A549 (cell line): ENCODE results near the gene IRX2. TPM values are rescaled to one million over a fixed set of nuclear protein-coding genes. Genes with fewer than 3 reads are reported as not detected.

Experiments
- ATAC-seq, 2 experiments: fragments of 200-7000 bp in 1 of 2; fragments of >200 bp in 1 of 2; cut with Nextera tagmentation in 1 of 2; cut with Tn5 transposase in 1 of 2; 3 replicates each; pipeline versions ENCODE4 v1.8.0 to v1.9.1; 2018 to 2020; ENCODE audit warnings: mild to moderate bottlenecking in 1 of 2, moderate library complexity in 1 of 2
- CTCF ChIA-PET: fragments of 300-600 bp; sonication (Branson Sonifier 250); formaldehyde crosslinking; extraction: SDS; loops from one replicate; lab custom pipeline; 2021; ENCODE audit warnings: antibody characterized with exemption, inconsistent platforms; lab: Yijun Ruan, JAX
- POLR2A ChIA-PET: fragments of 350-600 bp; formaldehyde crosslinking; extraction: SDS; loops from one replicate; lab custom pipeline; 2021; ENCODE audit warnings: antibody characterized with exemption, inconsistent platforms; lab: Yijun Ruan, JAX
- DNase-seq, 2 experiments: peaks; one replicate each; pipeline versions ENCODE4 v3.0.0 to v3.0.0-alpha.2; 2011 to 2016; ENCODE audit warnings: low read depth in 1 of 2, low spot score in 1 of 2
- FAIRE-seq: peaks from 2 replicates; lab custom pipeline; 2011; peaks lifted over from hg19 to GRCh38; lab: Jason Lieb, UNC
- H3K27ac ChIP-seq, 2 experiments: fragments of >200 bp; sonication (Bioruptor Twin); formaldehyde crosslinking; 3 replicates each; pipeline ENCODE4 v1.5.1; 2016 to 2017
- H3K4me1 ChIP-seq: fragments of >200 bp; sonication (Bioruptor Twin); formaldehyde crosslinking; 3 replicates; pipeline ENCODE4 v1.6.1; 2016
- H3K4me2 ChIP-seq: fragments of >200 bp; sonication (Bioruptor Twin); formaldehyde crosslinking; 3 replicates; pipeline ENCODE4 v1.6.1; 2016
- H3K4me3 ChIP-seq: fragments of >200 bp; sonication (Bioruptor Twin); formaldehyde crosslinking; 3 replicates; pipeline ENCODE4 v1.5.1; 2016
- H3K9me3 ChIP-seq: fragments of >200 bp; sonication (Bioruptor Twin); formaldehyde crosslinking; 3 replicates; pipeline ENCODE4 v1.6.1; 2016
- CBX2 ChIP-seq: fragments of 200-600 bp; sonication (generic); IDR thresholded peaks from 2 replicates; pipeline ENCODE4 v1.6.1; 2016; ENCODE audit warnings: low read depth, mild to moderate bottlenecking, borderline replicate concordance
- EHF ChIP-seq: fragments of 250-450 bp; sonication (Bioruptor Pico); IDR thresholded peaks from 2 replicates; pipeline ENCODE4 v1.5.0; 2020; ENCODE audit warnings: mild to moderate bottlenecking
- EHMT2 ChIP-seq: fragments of 200-600 bp; sonication (generic); IDR thresholded peaks from 2 replicates; pipeline ENCODE4 v1.6.1; 2016; ENCODE audit warnings: antibody characterized with exemption, low read depth, mild to moderate bottlenecking, moderate library complexity
- FOXS1 ChIP-seq: fragments of 250-450 bp; sonication (Bioruptor Pico); IDR thresholded peaks from 2 replicates; pipeline ENCODE4 v1.5.0; 2020; ENCODE audit warnings: mild to moderate bottlenecking, moderate library complexity
- HDAC2 ChIP-seq: fragments of 200-600 bp; sonication (generic); IDR thresholded peaks from 2 replicates; pipeline ENCODE4 v1.6.1; 2016
- HEYL ChIP-seq: fragments of 250-450 bp; sonication (Bioruptor Pico); IDR thresholded peaks from 2 replicates; pipeline ENCODE4 v1.8.0; 2021; ENCODE audit warnings: mild to moderate bottlenecking, moderate library complexity
- HOXB13 ChIP-seq: fragments of 250-450 bp; sonication (Bioruptor Pico); IDR thresholded peaks from 2 replicates; pipeline ENCODE4 v1.5.0; 2020; ENCODE audit warnings: low read depth, mild to moderate bottlenecking, moderate library complexity
- HOXB5 ChIP-seq: fragments of 250-450 bp; sonication (Bioruptor Pico); IDR thresholded peaks from 2 replicates; pipeline ENCODE4 v1.5.0; 2020; ENCODE audit warnings: mild to moderate bottlenecking, moderate library complexity
- JUNB ChIP-seq: fragments of >200 bp; sonication (Bioruptor Twin); formaldehyde crosslinking; IDR thresholded peaks from 2 replicates; pipeline ENCODE4 v1.6.1; 2016
- MAZ ChIP-seq: fragments of 150-350 bp; IDR thresholded peaks from 2 replicates; pipeline ENCODE4 v1.6.1; 2014; ENCODE audit warnings: antibody characterized with exemption, low read depth, low read length, borderline replicate concordance
- MYC ChIP-seq: IDR thresholded peaks from 2 replicates; pipeline ENCODE4 v1.6.1; 2012; ENCODE audit warnings: mild to moderate bottlenecking, inconsistent platforms, low read length, improper control_type of control experiment, borderline replicate concordance
- NFE2L2 ChIP-seq: fragments of 150-350 bp; conservative IDR thresholded peaks from 2 replicates; pipeline ENCODE4 v1.6.1; 2014; ENCODE audit warnings: low read length
- NR3C1 ChIP-seq: fragments of >200 bp; sonication (Bioruptor Twin); formaldehyde crosslinking; IDR thresholded peaks from 3 replicates; pipeline ENCODE4 v1.6.1; 2017
- PHF8 ChIP-seq: fragments of 200-600 bp; sonication (generic); IDR thresholded peaks from 2 replicates; pipeline ENCODE4 v1.6.1; 2016; ENCODE audit warnings: low read depth, mild to moderate bottlenecking, antibody characterized with exemption, moderate library complexity, borderline replicate concordance
- POLR2A ChIP-seq: IDR thresholded peaks from 2 replicates; pipeline ENCODE4 v1.6.1; 2012; ENCODE audit warnings: mild to moderate bottlenecking, low read length
- RCOR1 ChIP-seq: fragments of 150-350 bp; IDR thresholded peaks from 2 replicates; pipeline ENCODE4 v1.6.1; 2014; ENCODE audit warnings: antibody characterized with exemption, low read length, low read depth
- REST ChIP-seq: fragments of 200-600 bp; sonication (generic); IDR thresholded peaks from 2 replicates; pipeline ENCODE4 v1.6.1; 2016; ENCODE audit warnings: antibody characterized with exemption, mild to moderate bottlenecking, moderate library complexity
- SREBF2 ChIP-seq: fragments of 450-650 bp; IDR thresholded peaks from 2 replicates; pipeline ENCODE4 v1.6.1; 2014; ENCODE audit warnings: mild to moderate bottlenecking, moderate library complexity
- TP53 ChIP-seq: fragments of 250-450 bp; sonication (Bioruptor Pico); IDR thresholded peaks from 2 replicates; pipeline ENCODE4 v1.5.0; 2021; ENCODE audit warnings: mild to moderate bottlenecking, moderate library complexity
- ZFP36 ChIP-seq: fragments of 450-650 bp; IDR thresholded peaks from 2 replicates; pipeline ENCODE4 v1.6.1; 2014; ENCODE audit warnings: borderline replicate concordance; ENCODE audit not compliant: partially characterized antibody
- ZNF302 ChIP-seq: fragments of 250-450 bp; sonication (Bioruptor Pico); IDR thresholded peaks from 2 replicates; pipeline ENCODE4 v1.9.0; 2021; ENCODE audit warnings: inconsistent platforms, mild to moderate bottlenecking, moderate library complexity
- WGBS: methylation state at CpG from one replicate; pipeline ENCODE4 v1.1.6; 2017; ENCODE audit errors: missing lambda C conversion rate; 5-methylcytosine and 5-hydroxymethylcytosine counted together
- polyA plus RNA-seq, 4 experiments: library from polyadenylated mRNA; depleted of rRNA in 3 of 4; stranded (reverse); fragments of >200 nt; fragmentation: RNase III in 1 of 4; extraction: RNeasy Plus Mini Kit Qiagen cat#74134 plus additional on column Dnase treatment in 1 of 4; gene quantifications; 2 replicates in 3 of 4; 3 replicates in 1 of 4; pipeline ENCODE4 v1.2.3, GENCODE V29; 2011 to 2017
- TF ChIP-seq, protein P1 (sequence below): fragments of 450-650 bp; IDR thresholded peaks from 2 replicates; pipeline ENCODE4 v1.6.1; 2014; ENCODE audit warnings: antibody characterized with exemption
- TF ChIP-seq, protein P2 (sequence below): fragments of >200 bp; sonication (Bioruptor Twin); formaldehyde crosslinking; IDR thresholded peaks from 2 replicates; pipeline ENCODE4 v1.6.1; 2016

IRX2 gene
- polyA plus RNA-seq, 2 of the 4 experiments (the other 2 are of a cell fraction) = 0.30 to 0.67 TPM

DNA sequence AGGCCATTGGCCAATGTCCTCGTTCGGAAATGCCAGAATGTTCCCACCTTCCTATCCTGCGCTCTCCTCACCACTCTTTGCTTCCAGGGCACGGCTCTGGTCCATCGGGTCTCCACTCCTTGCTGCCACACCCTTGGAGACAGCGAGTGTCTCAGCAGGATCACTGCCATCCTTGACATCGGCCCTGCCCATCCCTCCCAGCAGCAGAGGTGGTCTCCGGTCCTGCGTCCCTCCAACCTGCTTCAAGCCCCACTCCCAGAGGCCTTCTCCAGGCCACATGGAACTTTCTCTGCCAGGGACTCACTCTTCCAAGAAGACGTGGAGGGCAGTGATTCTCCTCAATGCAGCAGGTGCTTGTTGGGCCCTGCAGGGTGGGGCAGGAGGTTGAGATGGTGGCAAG lies 42.7 kb downstream of the IRX2 start:
- Histone ChIP-seq H3K4me3 (no peak overlapping the region), H3K4me1 (no peaks in the 10 kb centered on the region), H3K27ac (no peak overlapping the region), H3K9me3 (no peaks in the 10 kb centered on the region), H3K4me2 (no peak overlapping the region)
- TF ChIP-seq PHF8 (no peak), ZFP36 (no peak), ZNF302 (CRISPR knock-in tag) (no peak), HEYL (CRISPR knock-in tag) (no peak), HOXB13 (CRISPR knock-in tag) (no peak), SREBF2 (no peak), NR3C1 (no peak)
- no peak for DNase-seq
- no peak for ATAC-seq
- no peak for FAIRE-seq
- WGBS = 26% methylated on average over 9 of the region's 10 CpGs
- POLR2A ChIA-PET = no interaction called here
- CTCF ChIA-PET = no interaction called here

DNA sequence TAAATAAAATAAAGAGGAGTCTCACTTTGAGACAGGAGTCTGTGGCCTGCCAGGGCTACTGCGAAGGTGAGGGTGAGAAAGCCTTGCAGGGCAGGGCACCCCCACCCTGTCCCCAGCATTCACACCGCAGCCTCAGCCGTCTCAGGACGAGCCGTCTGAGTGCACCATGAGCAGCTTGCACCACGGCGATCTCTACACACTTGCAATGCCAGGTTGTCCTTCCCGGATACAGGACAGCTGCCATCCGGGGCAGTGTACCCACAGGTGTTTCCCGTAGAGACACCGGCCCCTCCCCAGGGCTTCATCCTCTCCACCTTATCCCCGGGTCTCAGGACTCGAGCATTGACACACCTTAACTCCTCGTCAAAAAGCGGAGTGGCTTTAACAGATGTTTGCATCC lies 43.3 kb downstream of the IRX2 start:
- no peak for DNase-seq
- no peak for ATAC-seq
- Histone ChIP-seq H3K27ac (no peak overlapping the region), H3K9me3 (no peaks in the 10 kb centered on the region), H3K4me2 (no peak overlapping the region), H3K4me1 (no peaks in the 10 kb centered on the region)
- no peak for FAIRE-seq
- ChIA-PET POLR2A (no interaction called here), CTCF (no interaction called here)
- WGBS = 46% methylated on average over 15 of the region's 15 CpGs
- no peak for TF ChIP-seq EHMT2
- TF ChIP-seq NFE2L2 = no peak
- no peak for TF ChIP-seq FOXS1 (CRISPR knock-in tag)
- TF ChIP-seq ZNF302 (CRISPR knock-in tag) = no peak
- no peak for TF ChIP-seq MYC
- no peak for TF ChIP-seq RCOR1
- TF ChIP-seq MAZ = no peak
- TF ChIP-seq, all 56 proteins: peak for 0
- H3K4me3 ChIP-seq = no peak overlapping the region

DNA sequence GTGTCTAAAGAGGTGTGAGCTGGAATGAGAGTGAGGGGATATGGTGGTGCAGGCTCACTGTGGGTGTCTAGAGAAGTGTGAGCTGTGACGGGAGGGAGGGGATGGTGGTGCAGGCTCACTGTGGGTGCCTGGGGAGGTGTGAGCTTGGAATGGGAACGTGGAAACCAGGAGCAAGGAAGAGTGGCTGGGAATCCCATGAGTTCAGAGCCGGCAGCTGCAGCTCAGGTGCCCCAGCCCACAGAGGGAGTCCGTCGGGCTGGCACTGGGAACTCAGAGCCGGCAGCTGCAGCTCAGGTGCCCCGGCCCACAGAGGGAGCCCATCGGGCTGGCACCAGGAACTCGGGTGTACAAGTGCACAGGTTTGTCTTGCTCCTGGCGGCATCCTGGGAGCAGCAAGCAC lies 45.6 kb downstream of the IRX2 start:
- Histone ChIP-seq H3K4me3 (no peak overlapping the region), H3K4me1 (no peaks in the 10 kb centered on the region), H3K4me2 (no peak overlapping the region), H3K9me3 (no peaks in the 10 kb centered on the region), H3K27ac (no peak overlapping the region)
- POLR2A ChIA-PET = no interaction called here
- ATAC-seq = no peak
- DNase-seq = no peak
- WGBS = 11% methylated on average over 6 of the region's 10 CpGs
- CTCF ChIA-PET = no interaction called here
- no peak for FAIRE-seq
- TF ChIP-seq MYC (no peak), POLR2A (no peak), HOXB13 (CRISPR knock-in tag) (no peak), ZNF302 (CRISPR knock-in tag) (no peak)
- TF ChIP-seq, protein P1, sequence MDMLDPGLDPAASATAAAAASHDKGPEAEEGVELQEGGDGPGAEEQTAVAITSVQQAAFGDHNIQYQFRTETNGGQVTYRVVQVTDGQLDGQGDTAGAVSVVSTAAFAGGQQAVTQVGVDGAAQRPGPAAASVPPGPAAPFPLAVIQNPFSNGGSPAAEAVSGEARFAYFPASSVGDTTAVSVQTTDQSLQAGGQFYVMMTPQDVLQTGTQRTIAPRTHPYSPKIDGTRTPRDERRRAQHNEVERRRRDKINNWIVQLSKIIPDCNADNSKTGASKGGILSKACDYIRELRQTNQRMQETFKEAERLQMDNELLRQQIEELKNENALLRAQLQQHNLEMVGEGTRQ = no peak

- H3K4me1 ChIP-seq = no peaks in the 10 kb centered on the region
- TF ChIP-seq, protein P2, sequence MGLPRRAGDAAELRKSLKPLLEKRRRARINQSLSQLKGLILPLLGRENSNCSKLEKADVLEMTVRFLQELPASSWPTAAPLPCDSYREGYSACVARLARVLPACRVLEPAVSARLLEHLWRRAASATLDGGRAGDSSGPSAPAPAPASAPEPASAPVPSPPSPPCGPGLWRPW = no peak
- TF ChIP-seq JUNB (no peak), HOXB5 (CRISPR knock-in tag) (no peak), CBX2 (no peak), HDAC2 (no peak), TP53 (CRISPR knock-in tag) (no peak), RCOR1 (no peak), EHMT2 (no peak), EHF (CRISPR knock-in tag) (no peak), REST (no peak), HOXB13 (CRISPR knock-in tag) (no peak), HEYL (CRISPR knock-in tag) (no peak)
- no peak overlapping the region for H3K27ac ChIP-seq
- no peak for FAIRE-seq
- ATAC-seq = no peak
- POLR2A ChIA-PET = no interaction called here
- CTCF ChIA-PET = no interaction called here
- 42% methylated on average over 4 of the region's 16 CpGs for WGBS
- no peak for DNase-seq
- H3K4me3 ChIP-seq = no peak overlapping the region
- no peak overlapping the region for H3K4me2 ChIP-seq
- H3K9me3 ChIP-seq = no peaks in the 10 kb centered on the region
These were observed 46.5 kb downstream of the IRX2 start for GRCh38 chr5:2704806-2705645.
